HG02610 (cell line): ENCODE measurements around the gene BMP8B.
"Not testable (repeated sequence)": the region's sequence is repeated elsewhere in the genome, so short reads cannot be mapped to it uniquely, and the experiment has no call there.

ENCODE experiments used
- ATAC-seq: cut with Tn5 transposase; IDR thresholded peaks from one replicate; pipeline ENCODE4 v1.9.1; 2021; ENCODE audit warnings: mild to moderate bottlenecking, moderate library complexity; ENCODE audit not compliant: unreplicated experiment

BMP8B gene

DNA sequence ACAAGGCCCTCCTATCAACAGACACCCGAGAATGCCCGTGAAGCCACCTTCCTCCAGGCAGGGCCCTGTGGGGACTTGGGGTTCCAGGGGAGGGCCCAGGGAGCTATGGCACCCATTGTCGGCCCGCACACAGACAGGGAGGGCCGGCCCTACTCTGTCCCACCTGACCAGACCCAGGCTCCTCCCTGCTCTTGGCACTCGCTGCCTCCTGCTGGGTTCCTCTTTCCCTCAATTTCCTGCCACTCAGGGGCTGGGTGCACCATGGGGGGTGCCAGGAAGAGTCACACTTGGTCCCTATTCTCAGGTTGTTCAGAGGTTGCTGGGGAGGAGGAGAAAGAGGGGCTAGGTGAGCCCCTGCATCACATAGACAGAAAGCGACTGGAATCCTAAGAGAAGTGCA lies 9.5 kb downstream of the BMP8B start:
- no peak for ATAC-seq

GRCh38 chr1:39778463-39779099 lies 10.1 kb downstream of the BMP8B start:
- not testable (repeated sequence) for ATAC-seq

DNA sequence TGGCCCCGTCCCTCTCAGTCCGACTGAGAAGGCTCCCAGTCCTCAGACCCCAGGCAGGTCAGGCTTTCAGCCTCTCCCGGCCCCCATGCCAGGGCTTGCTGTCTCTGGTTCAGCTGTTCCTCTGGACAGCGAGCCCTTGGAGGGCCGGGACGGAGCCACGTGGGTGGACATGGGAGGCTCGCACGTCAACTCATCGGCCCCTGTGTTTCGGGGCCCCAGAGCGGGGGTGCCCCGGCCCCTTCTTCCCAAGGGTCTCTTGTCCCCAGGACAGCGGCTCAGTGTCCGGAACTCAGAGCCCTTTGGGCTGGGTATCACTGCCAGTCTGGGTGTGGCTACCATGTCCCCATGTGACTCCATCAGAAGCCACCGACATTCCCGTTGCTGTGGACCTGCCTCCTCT lies 10.8 kb downstream of the BMP8B start:
- ATAC-seq = not testable (repeated sequence)

DNA sequence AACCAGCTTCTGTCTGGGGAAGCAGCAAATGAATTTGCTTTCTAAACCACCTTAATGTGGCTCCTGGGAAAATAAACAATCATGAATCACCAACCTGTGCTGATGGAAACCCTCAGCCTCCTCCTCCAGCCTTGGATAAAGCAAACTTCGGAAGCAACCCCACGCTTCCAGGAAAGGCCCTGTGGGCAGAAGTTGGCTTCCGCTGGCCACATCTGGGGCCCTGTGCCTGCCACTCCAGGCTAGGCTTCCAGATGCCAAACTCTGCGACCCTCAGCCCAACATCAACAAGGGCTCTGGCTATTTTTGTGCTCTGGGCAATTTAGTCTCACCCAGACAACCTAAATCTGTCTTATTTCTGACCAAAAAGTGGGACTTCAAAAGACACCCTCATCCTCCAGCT lies 11.4 kb downstream of the BMP8B start:
- ATAC-seq = no peak

- no peak for ATAC-seq
Observed at GRCh38 chr1:39776886-39777285, 11.8 kb downstream of the BMP8B start.

- no peak for ATAC-seq
Observed at GRCh38 chr1:39776400-39776713, 12.3 kb downstream of the BMP8B start.

GRCh38 chr1:39775676-39776399 lies 12.8 kb downstream of the BMP8B start:
- ATAC-seq = not testable (repeated sequence)

DNA sequence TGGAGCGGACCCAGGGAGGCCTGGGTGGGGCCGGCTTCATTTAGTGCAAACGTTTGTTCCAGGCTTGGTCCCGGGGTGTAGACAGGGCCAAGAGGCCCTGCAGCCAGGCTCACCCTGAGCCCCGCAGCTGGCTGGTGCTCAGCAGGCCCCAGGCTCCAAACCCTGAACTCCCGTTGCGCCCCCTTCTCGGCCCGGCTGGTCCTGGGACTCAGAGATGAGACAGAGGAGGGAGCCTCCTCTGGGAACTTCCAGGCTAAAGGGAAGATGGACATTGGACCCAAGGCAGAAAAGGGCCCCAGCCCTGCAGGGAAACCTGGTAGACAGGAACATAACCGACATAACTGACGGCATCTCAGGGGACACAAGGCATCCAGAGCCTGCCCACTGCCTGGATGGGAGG lies 13.5 kb downstream of the BMP8B start:
- not testable (repeated sequence) for ATAC-seq

GRCh38 chr1:39773369-39773979 lies 15.2 kb downstream of the BMP8B start:
- ATAC-seq = not testable (repeated sequence)

DNA sequence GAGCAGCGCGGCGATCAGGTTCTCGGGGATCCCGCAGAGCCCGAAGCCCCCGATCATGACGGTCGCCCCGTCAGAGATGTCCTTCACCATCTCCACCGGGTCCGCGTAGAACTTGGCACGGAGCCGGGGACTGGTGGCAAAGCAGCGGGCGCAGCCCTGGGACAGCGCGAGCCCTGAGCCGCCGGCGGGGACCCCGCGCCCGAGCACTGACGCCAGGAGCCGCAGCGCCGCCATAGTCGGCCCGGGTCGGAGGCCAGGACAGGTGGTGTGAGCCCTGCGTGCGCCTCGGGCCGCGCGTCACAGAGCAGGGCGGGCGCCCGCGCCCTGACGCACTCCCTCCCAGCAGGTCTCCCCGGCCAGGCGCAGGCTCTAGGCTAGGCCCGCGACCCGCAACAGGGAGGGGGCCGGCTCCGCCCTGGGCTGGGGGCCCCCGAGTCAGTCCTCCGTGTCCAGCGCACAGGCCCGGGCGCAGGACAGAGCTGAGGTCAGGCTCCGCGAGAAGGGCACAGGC lies 17.6 kb downstream of the BMP8B start, which contains the start of gene OXCT2:
Gene OXCT2 (minus strand): TSS at position 327 of the 511 bp plus-strand sequence. CDS start 93 bp downstream, at position 234.
- not testable (repeated sequence) for ATAC-seq

DNA sequence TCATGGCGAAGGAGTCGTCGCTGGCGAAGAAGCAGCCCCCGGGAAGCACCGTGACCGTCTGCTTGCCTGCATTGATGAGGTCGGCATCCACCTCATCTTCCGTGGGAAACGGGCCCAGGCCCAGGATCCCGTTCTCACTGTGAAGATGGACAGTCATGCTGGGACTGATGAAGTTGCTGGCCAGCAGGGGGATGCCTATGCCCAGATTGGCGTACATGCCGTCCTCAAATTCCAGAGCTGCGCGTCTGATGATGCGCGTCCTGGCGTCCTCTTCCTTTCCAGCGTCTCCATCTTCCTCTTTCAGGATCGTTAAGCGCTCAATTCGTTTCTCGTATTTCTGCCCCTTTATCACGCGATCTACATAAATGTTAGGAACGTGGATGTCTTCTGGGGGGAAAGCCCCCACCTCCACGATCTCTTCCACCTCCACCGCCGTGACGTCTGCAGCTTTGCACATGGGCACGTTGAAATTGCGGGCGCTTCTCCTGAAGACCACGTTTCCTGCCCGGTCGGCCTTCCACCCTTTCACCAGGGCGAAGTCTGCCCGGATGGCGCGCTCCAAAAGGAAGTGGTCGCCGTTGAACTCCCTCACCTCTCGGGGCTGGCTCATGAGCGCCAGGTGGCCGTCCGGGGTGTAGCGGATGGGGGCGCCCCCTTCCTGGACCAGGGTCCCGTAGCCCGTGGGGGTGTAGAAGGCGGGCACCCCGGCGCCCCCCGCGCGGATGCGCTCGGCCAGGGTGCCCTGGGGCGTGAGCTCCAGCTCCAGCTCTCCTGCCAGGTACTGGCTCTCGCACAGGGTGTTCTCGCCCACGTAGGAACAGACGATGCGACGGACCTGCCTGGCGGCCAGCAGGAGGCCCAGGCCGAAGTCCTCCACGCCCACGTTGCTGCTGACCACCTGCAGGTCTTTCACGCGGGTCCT lies 18.3 kb downstream of the BMP8B start:
- not testable (repeated sequence) for ATAC-seq

DNA sequence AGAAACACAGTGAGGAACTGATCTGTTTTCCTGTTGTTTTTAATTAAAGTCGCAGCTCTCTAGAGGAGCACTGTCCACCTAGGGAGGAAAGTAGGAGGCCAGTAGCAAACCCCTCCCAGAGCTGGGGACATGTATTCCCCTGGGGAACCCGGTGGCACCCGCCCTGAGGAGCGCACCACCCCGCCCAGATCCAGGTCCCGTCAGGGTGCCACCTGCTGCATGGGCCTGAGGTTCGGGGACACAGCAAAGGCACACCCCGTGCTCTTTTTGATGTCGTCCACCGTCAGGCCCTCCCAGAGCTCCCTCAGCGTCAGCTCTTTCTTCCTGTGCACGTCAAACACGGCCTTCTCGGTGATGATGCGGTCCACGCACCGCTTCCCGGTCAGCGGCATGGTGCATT lies 19.2 kb downstream of the BMP8B start:
- not testable (repeated sequence) for ATAC-seq

DNA sequence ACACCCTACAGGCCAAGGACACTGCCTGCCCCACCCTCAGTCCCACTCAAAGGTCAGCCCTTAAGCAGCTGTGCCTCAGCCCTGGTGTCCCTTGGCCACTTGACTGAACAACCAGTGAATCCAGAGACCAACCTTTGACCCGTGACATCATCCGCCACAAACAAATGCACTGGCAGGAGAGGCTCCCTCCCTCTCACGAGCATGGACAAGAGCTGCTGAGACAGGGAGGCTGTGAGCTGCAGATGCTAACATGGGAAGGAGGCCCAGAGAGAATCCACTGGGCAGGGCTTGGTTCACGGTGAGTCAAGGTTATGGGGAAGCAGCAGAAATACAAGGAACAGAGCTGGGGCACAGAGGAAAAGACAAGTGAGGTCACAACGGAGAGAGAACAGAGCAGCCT lies 22.2 kb downstream of the BMP8B start:
- not testable (repeated sequence) for ATAC-seq

- not testable (repeated sequence) for ATAC-seq
Observed at GRCh38 chr1:39764512-39764911, 24.2 kb downstream of the BMP8B start.

DNA sequence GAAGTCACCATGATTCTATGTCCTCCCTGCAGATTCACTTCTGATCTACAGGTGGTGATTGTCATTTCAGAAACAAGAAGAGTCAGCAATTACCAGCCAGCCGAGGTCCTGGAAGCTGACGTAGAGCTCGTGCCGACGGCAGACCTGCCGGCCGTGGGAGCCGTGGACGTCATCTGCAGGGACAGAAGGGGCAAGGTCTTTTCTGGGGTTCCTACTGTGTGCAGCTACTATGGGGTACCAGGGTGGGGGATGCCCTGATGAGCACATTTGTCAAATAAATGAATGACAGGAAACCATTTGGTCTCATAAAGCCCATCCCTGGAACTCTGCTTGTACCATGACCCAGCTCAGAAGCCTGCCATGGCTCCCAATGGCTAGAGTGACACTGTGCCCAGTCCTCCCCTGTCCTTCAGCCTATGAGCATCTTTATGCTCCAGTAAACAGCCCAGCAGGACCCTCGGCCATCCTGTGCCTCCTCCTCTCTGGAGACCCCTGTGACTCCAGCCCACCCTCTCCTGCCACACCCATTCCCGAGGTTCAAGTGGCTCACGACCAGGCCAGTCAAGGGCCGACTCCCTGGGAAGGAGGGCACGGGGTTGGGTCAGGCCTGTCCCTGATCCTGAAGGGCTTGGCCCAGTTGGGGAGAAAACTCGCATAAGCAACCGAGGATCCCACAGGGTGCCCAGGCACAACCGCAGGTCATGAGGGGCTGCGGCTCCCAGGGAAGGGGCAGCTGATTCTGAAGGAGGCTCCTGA lies 24.9 kb downstream of the BMP8B start:
- ATAC-seq = not testable (repeated sequence)

DNA sequence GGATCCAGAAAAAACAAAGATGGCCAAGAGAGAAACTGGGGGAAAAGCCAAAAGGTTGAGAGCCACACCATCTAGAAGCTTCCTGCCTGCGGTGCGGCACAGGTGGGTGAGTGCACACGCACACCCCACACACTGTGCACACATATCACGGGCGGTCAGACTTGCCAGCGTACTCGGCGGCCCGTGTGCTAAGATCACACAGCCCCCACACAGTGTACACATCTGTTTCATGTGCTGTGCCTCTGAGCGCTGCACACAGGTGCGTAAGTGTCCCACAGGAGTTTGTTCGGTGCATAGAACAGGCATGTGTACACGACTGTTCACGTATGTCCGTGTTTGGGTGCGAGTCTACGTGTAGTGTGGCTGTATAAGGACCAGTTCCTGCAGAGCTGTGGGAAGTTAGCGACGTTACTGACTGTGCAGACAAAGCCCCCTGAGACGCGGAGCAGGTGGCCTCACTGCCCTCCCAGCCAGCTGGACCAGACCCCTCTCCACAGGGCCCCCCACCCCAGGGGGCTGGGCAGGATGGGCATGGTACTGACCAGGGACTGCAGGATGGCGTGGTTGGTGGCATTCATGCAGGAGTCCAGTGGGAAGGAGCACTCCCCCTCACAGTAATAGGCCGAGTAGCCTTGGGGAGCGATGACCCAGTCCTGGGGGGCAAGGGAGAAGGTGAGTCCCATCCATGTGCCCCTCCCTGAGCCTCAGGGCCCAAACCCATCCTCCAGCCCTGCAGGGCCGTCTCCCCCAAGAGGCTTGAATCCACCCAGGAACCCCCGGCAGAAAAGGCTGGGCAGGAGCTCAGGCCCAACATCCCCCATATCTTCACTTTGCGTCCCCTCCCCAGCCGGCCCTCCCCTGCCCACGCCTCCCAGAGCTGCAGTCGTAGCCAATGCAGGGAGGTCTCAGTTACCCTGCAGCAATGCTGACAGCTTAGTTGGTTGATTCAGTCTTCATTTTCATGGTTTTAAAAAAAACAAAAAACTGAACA lies 25.8 kb downstream of the BMP8B start:
- no peak for ATAC-seq

GRCh38 chr1:39761557-39762260 lies 27.0 kb downstream of the BMP8B start:
- no peak for ATAC-seq

- ATAC-seq = no peak
Observed at GRCh38 chr1:39761016-39761415, 27.6 kb downstream of the BMP8B start.
